Measurements from ENCODE around the gene FBXO10.
"Not testable (repeated sequence)": the region's sequence is repeated elsewhere in the genome, so short reads cannot be mapped to it uniquely, and the experiment has no call there.

The FBXO10 gene

GRCh38 chr9:37512437-37512836 lies 63.7 kb downstream of the FBXO10 start:
- no peak for DNase-seq (ENCODE audit: low read depth in 2 of 2)

DNA sequence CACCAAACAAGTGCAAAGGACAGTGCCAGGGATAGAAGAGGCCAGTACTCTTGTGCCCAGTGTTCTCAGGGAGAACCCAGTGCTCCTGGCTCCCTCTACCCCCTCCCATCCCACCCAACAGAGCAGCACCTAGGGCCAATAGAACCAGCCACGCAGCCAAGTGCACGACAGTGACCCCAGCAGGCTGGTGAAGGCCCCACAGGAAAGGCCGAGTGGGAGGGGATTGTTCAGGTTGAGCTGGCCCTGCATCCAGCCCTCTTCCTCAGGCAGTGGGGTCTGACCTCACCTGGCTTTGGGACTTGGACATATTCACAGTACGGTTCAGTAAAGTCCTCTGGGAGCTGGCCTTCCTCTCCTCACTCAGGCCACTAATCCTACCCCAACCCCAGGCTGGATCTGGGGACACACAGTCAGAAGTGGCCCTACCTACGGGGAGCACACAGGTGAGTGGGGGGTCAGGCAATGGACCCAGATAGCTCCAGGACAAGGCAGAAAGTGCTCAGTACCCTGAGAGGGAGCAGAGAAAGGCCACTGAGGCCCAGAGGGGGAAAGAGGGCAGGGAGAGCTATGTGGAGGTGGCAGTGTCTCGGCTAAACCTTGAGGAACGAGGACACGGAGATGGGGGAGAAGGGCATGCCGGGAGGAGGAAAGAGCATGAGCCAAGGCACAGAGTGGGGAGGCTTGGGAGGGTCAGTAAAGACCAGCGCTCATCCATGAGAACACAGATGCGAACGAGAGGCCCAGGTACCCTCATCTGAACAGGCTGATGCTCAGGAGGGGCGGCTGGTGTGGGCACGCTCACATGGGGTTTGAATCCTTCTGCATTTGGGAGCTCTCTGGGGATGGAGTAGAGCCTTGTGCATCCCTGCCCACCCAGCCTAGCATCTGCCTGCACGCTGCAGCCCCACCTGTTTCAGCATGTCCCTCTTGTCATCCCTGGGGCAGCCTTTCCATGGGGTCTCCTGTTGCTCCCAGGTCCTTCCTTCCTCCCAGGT lies 64.9 kb downstream of the FBXO10 start:
- DNase-seq (ENCODE audit: low read depth in 2 of 2): no peak

DNA sequence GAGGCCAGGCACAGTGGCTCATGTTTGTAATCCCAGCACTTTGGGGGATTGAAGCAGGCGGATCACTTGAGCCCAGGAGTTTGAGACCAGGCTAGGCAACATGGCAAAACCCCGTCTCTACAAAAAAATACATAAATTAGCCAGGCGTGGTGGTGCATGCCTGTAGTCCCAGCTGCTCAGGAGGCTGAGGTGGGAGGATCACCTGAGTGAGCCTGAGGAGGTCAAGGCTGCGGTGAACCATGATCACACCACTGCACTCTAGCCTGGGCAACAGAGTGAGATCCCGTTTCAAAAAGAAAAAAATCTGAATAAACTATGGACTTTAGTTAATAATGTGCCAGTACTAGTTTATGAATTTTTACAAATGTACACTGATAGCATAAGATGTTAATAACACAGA lies 66.1 kb downstream of the FBXO10 start:
- not testable (repeated sequence) for DNase-seq (ENCODE audit: low read depth in 2 of 2)

DNA sequence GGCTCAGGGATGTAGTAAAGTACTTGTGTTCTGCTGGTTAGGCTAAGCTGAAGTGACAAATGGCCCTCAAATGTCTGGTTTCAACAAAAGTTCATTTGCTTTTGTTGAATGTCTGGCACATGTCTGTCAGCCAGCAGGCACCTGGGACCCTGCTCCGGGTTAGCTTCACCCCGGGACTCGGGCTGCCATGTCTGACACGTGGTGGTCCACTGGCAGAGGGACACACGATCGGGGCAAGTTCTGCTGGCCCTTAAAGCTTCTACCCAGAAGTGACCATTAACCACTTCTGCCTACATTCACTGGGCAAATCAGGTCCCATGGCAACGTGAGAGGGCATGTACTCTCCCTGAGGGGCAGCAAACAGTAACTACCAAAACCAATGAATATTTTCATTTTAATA lies 66.6 kb downstream of the FBXO10 start:
- no peak for DNase-seq (ENCODE audit: low read depth in 2 of 2)

GRCh38 chr9:37508834-37509206 lies 67.4 kb downstream of the FBXO10 start:
- no peak for DNase-seq (ENCODE audit: low read depth in 2 of 2)

- DNase-seq (ENCODE audit: low read depth in 2 of 2): no peak
Observed at GRCh38 chr9:37508135-37508833, 67.9 kb downstream of the FBXO10 start.

- no peak for DNase-seq (ENCODE audit: low read depth in 2 of 2)
Observed at GRCh38 chr9:37507566-37508134, 68.5 kb downstream of the FBXO10 start.

- DNase-seq (ENCODE audit: low read depth in 2 of 2): no peak
Observed at GRCh38 chr9:37504605-37505004, 71.6 kb downstream of the FBXO10 start.

GRCh38 chr9:37503736-37504135 lies 72.4 kb downstream of the FBXO10 start:
- no peak for DNase-seq (ENCODE audit: low read depth in 2 of 2)

DNA sequence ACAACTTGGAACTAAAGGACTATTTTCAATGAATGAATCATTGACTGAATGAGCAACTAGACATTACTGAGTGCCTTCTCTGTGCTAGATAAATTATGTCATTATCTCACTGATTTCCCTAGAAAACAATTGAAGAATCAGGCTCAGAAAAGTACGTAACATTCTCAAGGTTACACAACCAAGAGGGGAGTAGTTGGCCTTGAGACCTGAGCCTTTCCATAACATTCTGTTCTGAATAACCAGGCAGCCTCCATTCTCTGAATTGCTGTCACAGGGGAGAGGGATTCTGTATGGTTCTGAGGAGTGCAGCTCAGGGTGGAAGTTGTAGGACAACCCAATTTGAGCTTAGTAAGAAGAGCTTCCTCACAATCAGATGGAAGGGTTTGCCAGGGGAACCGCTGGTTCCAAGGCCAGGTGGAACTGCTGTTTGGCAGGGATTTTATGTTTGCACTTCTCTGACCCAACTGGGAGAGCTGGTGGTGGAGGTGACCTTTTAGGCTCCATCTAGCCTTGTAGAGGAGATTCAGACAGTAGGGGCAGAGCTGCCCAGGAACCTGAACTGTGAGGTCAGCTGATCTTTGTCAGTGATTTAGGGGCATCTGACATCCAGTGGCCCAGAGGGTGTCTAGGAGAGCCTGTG lies 74.1 kb downstream of the FBXO10 start:
- no peak for DNase-seq (ENCODE audit: low read depth in 2 of 2)

- no peak for DNase-seq (ENCODE audit: low read depth in 2 of 2)
Observed at GRCh38 chr9:37499297-37499696, 76.9 kb downstream of the FBXO10 start.

- DNase-seq (ENCODE audit: low read depth in 2 of 2): no peak
Observed at GRCh38 chr9:37498457-37498856, 77.7 kb downstream of the FBXO10 start.

DNA sequence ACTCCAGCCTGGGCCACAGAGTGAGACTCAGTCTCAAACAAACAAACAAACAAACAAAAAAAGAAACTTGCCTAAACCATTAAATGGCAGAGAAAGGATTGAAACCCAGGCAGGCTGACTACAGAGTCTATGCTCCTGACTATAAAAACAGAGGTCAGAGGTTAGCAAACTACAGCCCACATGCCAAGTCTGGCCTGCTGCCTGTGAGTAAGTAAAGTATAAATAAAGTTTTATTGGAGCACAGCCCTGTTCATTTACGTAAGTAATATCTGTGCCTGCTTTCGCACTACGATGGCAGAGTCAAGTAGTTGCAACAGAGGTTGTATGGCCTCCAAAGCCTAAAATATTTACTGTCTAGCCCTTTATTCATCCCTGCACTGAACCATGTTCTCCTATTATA lies 78.9 kb downstream of the FBXO10 start:
- DNase-seq (ENCODE audit: low read depth in 2 of 2): no peak

DNA sequence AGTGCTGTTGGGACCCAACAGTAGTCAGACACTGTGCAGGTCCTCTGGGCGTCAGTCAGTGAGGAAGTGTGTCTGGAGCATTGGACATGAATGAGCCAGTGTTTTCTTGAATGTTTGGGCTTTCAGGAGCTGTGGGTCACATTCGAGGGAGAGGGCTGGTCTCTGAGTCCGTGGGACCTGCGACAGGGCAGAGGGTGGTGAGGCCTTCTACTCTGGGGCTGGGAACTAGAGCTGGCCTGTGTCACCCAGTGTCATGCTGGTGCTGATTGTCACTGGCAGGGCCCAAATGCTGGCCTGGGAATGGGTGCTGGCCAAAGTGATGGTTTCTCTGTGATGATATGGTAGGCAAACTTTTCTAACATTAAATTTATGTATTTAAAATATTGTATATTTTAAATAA lies 80.2 kb downstream of the FBXO10 start:
- no peak for DNase-seq (ENCODE audit: low read depth in 2 of 2)

- no peak for DNase-seq (ENCODE audit: low read depth in 2 of 2)
Observed at GRCh38 chr9:37495571-37495970, 80.6 kb downstream of the FBXO10 start.

DNA sequence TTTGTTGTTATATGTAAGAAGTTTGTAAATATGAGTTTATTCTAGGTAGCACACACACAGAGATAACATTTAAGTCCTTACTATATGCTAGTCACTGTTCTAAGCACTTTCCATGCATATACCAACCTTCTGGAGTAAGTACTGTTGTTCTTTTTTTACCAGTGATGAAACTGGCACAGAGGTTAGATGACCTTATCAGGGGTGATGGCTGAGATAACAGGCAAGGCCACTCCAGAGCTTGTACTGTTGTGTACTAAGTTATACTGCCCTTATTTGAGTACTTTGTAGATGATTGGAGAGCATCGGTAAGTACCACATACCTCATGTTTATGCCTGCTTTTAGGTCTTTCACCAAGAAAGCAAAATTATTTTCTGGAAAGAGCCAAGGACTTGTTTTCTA lies 84.2 kb downstream of the FBXO10 start:
- DNase-seq (ENCODE audit: low read depth in 2 of 2): no peak

GRCh38 chr9:37486616-37487548 lies 89.3 kb downstream of the FBXO10 start:
- no peak for DNase-seq (ENCODE audit: low read depth in 2 of 2)

- no peak for DNase-seq (ENCODE audit: low read depth in 2 of 2)
Observed at GRCh38 chr9:37486256-37486615, 89.9 kb downstream of the FBXO10 start.

- DNase-seq (ENCODE audit: low read depth in 2 of 2): peak; percentile 95
Observed at GRCh38 chr9:37485389-37486255, 90.6 kb downstream of the FBXO10 start, which contains the start of gene POLR1E. POLR1E (plus strand) TSS chr9:37485948; CDS start chr9:37486048, 100 bp downstream.

DNA sequence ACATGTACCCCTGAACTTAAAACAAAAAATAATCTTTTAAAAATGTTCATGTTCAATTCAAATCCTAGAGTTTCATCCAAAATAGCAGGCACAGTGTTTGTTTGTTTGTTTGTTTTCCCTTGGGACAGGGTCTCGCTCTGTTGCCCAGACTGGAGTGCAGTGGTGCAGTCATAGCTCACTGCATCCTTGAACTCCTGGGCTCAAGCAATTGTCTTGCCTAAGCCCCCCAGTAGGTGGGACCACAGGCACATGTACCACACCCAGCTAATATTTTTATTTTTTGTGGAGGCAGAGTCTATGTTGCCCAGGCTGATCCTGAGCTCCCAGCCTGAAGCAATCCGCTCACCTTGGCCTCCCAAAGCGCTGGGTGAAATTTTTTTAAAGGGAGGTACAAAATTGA lies 95.4 kb downstream of the FBXO10 start:
- DNase-seq (ENCODE audit: low read depth in 2 of 2): no peak
